Activated T-helper 1 cell treated with anti-CD3 and anti-CD28 coated beads, Interleukin-2, amount 50 U/mL, for 16 hours (primary cell): ENCODE results near the gene SDK1.
"Not testable (repeated sequence)": the region's sequence is repeated elsewhere in the genome, so short reads cannot be mapped to it uniquely, and the experiment has no call there.

Experiments used
- DNase-seq, 2 donors: peaks; one replicate each; pipeline ENCODE4 v3.0.0-alpha.2; 2020; ENCODE audit warnings: low read depth in 1 of 2, low spot score in 1 of 2

The SDK1 gene

GRCh38 chr7:3649678-3650440 lies 348.8 kb downstream of the SDK1 start:
- DNase-seq, result no peak

GRCh38 chr7:3650844-3651243 lies 349.8 kb downstream of the SDK1 start:
- no peak for DNase-seq

GRCh38 chr7:3655635-3656034 lies 354.6 kb downstream of the SDK1 start:
- DNase-seq, result no peak

- DNase-seq, result no peak
These were observed 356.2 kb downstream of the SDK1 start for GRCh38 chr7:3657206-3657605.

GRCh38 chr7:3668743-3669142 lies 367.7 kb downstream of the SDK1 start:
- no peak for DNase-seq

- DNase-seq, result no peak
These were observed 369.8 kb downstream of the SDK1 start for GRCh38 chr7:3670898-3671297.

GRCh38 chr7:3673524-3673923 lies 372.5 kb downstream of the SDK1 start:
- DNase-seq, result peak in 1 of 2 donors; percentile 14

- DNase-seq, result no peak
These were observed 377.3 kb downstream of the SDK1 start for GRCh38 chr7:3678314-3678810.

GRCh38 chr7:3682028-3682710 lies 381.1 kb downstream of the SDK1 start:
- DNase-seq, result no peak

GRCh38 chr7:3683546-3684539 lies 382.8 kb downstream of the SDK1 start:
- no peak for DNase-seq

- DNase-seq, result no peak
These were observed 387.0 kb downstream of the SDK1 start for GRCh38 chr7:3688071-3688470.

- DNase-seq, result no peak
These were observed 387.8 kb downstream of the SDK1 start for GRCh38 chr7:3688842-3689241.

GRCh38 chr7:3691478-3692158 lies 390.6 kb downstream of the SDK1 start:
- no peak for DNase-seq

- DNase-seq, result no peak
These were observed 394.6 kb downstream of the SDK1 start for GRCh38 chr7:3695602-3696001.

- DNase-seq, result no peak
These were observed 395.1 kb downstream of the SDK1 start for GRCh38 chr7:3696113-3696512.

GRCh38 chr7:3697472-3697871 lies 396.4 kb downstream of the SDK1 start:
- DNase-seq, result no peak

GRCh38 chr7:3705258-3705657 lies 404.2 kb downstream of the SDK1 start:
- DNase-seq, result no peak

GRCh38 chr7:3706091-3706490 lies 405.0 kb downstream of the SDK1 start:
- DNase-seq, result not testable (repeated sequence)

GRCh38 chr7:3710122-3710521 lies 409.1 kb downstream of the SDK1 start:
- no peak for DNase-seq

GRCh38 chr7:3710531-3710930 lies 409.5 kb downstream of the SDK1 start:
- DNase-seq, result no peak

- no peak for DNase-seq
These were observed 411.8 kb downstream of the SDK1 start for GRCh38 chr7:3712841-3713240.
